HG03439 (cell line): ENCODE data around the gene CEBPZ.

ENCODE experiments used
- ATAC-seq: cut with Tn5 transposase; IDR thresholded peaks from one replicate; pipeline ENCODE4 v1.9.1; 2021; ENCODE audit warnings: mild to moderate bottlenecking, moderate library complexity; ENCODE audit not compliant: unreplicated experiment

The CEBPZ gene

DNA sequence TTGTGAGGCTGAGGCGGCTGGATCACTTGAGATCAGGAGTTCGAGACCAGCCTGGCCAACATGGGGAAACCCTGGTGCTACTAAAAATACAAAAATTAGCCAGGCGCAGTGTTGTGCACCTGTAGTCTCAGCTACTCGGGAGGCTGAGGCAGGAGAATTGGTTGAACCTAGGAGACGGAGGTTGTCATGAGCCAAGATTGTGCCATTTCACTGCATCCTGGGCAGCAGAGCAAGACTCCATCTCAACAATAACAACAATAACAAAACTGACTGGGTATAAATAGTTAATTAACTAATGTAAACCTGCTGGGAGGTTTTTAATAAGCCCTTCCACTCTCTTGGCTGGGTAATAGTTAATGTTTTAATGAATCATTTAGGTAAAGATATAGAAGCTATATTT lies 50.8 kb downstream of the CEBPZ start:
- ATAC-seq: no peak

DNA sequence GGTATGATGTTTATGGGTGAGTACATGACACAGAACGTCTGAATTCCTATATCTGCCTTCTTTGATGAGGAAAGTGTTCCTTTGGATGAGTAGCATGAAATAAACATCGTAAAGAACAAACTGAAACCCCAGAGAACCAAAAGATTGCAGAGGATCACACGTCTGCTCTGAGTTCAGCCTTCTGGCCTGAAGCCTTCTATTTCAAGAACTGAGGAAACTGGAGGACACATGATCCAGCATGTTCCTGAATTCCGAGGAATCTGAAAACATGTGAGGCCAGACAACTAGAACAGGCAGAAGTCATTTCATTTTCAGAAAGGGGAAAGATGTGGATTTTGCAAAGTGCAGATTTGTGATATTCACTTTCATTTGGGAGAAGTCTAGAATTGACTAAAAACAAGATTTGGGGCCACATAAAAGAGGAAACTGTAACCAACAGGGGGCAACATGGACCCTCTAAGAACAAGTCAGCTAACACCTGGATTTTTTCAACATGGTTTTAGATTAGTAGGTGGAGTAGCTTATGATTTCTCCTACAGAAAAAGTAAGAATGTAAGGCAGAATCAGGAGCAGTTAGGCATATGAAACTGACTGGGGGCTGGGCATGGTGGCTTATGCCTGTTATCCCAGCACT lies 51.3 kb downstream of the CEBPZ start:
- ATAC-seq: no peak

GRCh38 chr2:37173741-37174140 lies 57.7 kb downstream of the CEBPZ start:
- ATAC-seq: no peak

DNA sequence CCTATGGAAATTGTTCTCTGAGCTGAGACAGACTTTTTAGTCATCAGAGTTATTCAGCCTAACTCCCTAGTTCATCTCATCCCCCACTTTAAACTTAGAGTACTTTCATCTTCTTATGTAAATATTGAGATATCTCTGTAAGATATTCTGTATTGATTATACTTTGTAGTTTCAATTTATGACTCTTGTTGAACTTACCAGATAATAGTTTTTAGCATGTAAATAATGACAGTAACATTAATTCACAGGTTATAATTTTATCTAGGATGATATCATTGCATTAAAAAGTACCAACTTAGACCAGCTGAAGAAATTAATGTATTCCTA lies 59.8 kb downstream of the CEBPZ start:
- no peak for ATAC-seq

DNA sequence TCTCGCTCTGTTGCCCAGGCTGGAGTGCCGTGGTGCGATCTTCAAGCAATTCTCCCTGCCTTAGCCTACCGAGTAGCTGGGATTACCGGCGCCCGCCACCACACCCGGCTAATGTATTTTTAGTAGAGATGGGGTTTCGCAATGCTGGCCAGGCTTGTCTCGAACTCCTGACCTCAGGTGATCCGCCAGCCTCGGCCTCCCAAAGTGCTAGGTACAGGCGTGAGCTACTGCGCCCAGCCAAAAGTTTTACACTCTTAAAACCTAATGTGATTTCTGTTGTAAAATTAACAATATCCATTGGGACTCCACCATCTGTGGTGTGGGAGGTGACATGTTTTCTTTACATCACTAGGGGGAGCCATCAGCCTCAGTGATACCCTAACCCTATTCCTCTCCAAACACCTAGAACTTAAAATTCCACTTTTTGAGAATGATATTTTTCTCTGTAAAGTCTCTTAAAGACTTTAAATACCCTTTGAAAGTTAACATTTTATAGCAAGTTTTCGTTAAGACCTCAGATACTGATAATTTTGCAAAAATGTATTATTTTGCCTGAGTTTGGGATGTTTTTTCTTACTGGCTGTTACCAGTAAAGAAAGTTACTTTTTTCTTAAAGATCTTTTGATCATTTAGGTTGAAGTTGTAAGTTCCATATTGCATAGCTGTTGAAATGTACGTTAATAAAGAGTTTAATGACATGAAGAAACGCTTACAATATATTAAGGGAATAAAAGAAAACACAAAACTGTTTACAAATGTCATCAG lies 63.0 kb downstream of the CEBPZ start:
- no peak for ATAC-seq

GRCh38 chr2:37167636-37168180 lies 63.7 kb downstream of the CEBPZ start:
- ATAC-seq: no peak

- ATAC-seq: no peak
Measured at GRCh38 chr2:37164757-37165156, 66.6 kb downstream of the CEBPZ start.

GRCh38 chr2:37156857-37157714 lies 74.3 kb downstream of the CEBPZ start, which contains the start of gene EIF2AK2:
Gene EIF2AK2, minus strand, starts transcription at chr2:37156980. Its CDS starts 9,174 bp downstream, at chr2:37147806.
- ATAC-seq: peak; percentile 83

- ATAC-seq: peak; percentile 10
Measured at GRCh38 chr2:37156071-37156856, 75.1 kb downstream of the CEBPZ start.

DNA sequence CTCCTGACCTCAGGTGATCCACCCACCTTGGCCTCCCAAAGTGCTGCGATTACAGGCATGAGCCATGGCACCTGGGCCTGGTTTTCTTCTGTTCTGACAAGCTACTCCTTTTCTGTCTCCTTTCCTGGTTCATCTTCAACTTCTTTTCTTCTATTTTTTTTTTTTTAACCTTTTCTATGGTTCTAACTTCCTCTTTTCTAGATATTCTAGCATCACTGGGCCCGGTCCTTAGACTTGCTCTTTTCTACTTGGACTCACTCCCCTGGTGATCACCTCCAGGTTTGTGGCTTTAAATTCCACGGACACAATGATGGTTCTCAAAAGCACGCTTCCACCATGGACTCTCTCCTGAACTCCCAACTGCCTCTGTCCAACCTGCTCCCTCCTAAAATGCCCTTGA lies 76.6 kb downstream of the CEBPZ start:
- ATAC-seq: no peak

DNA sequence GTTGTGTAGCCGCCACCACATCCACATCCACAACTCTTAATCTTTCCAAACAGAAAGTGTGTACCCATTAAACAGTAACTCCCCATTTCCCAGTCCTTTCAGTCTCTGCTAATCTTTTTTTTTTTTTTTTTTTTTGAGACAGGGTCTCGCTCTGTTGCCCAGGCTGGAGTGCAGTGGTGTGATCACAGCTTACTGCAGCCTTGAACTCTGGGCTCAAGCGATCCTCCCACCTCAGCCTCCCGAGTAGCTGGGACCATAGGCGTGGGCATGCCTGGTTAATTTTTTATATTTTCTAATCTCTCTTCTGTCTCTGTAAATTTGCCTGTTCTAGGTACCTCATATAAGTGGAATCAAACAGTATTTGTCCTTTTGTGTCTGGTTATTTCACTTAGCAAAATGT lies 78.2 kb downstream of the CEBPZ start:
- no peak for ATAC-seq
